ENCODE results near the gene DIPK1C.

DIPK1C gene

GRCh38 chr18:74486119-74486849, 29.2 kb upstream of the DIPK1C start:
- no peak overlapping the region for H3K4me3 ChIP-seq (ENCODE audit: low read depth, low read length)
- no peak for DNase-seq (ENCODE audit: low read depth)
- no peak for TF ChIP-seq CTCF (IDR thresholded peaks at IDR 0.05; ENCODE audit: low read depth, low read length, missing control alignments)
- in situ Hi-C loops (cut with HindIII; ENCODE audit: low sequenced_read_pairs), result no loop called here

GRCh38 chr18:74482697-74483096, 25.6 kb upstream of the DIPK1C start:
- no peak for DNase-seq (ENCODE audit: low read depth)
- no peak overlapping the region for H3K4me3 ChIP-seq (ENCODE audit: low read depth, low read length)
- in situ Hi-C loops (cut with HindIII; ENCODE audit: low sequenced_read_pairs), result no loop called here
- no peak for TF ChIP-seq CTCF (IDR thresholded peaks at IDR 0.05; ENCODE audit: low read depth, low read length, missing control alignments)

- no peak overlapping the region for H3K4me3 ChIP-seq (ENCODE audit: low read depth, low read length)
- no peak for TF ChIP-seq CTCF (IDR thresholded peaks at IDR 0.05; ENCODE audit: low read depth, low read length, missing control alignments)
- no peak for DNase-seq (ENCODE audit: low read depth)
- in situ Hi-C loops (cut with HindIII; ENCODE audit: low sequenced_read_pairs), result no loop called here
Observed at GRCh38 chr18:74480149-74480651, 23.1 kb upstream of the DIPK1C start.

GRCh38 chr18:74479486-74480148, 22.5 kb upstream of the DIPK1C start:
- no peak for DNase-seq (ENCODE audit: low read depth)
- TF ChIP-seq CTCF (IDR thresholded peaks at IDR 0.05; ENCODE audit: low read depth, low read length, missing control alignments), result no peak
- no peak overlapping the region for H3K4me3 ChIP-seq (ENCODE audit: low read depth, low read length)
- in situ Hi-C loops (cut with HindIII; ENCODE audit: low sequenced_read_pairs), result no loop called here

- no peak overlapping the region for H3K4me3 ChIP-seq (ENCODE audit: low read depth, low read length)
- in situ Hi-C loops (cut with HindIII; ENCODE audit: low sequenced_read_pairs), result no loop called here
- DNase-seq (ENCODE audit: low read depth), result no peak
- TF ChIP-seq CTCF (IDR thresholded peaks at IDR 0.05; ENCODE audit: low read depth, low read length, missing control alignments), result no peak
Observed at GRCh38 chr18:74478880-74479279, 21.8 kb upstream of the DIPK1C start.

GRCh38 chr18:74478316-74478715, 21.2 kb upstream of the DIPK1C start:
- H3K4me3 ChIP-seq (ENCODE audit: low read depth, low read length), result no peak overlapping the region
- in situ Hi-C loops (cut with HindIII; ENCODE audit: low sequenced_read_pairs), result no loop called here
- DNase-seq (ENCODE audit: low read depth), result no peak
- TF ChIP-seq CTCF (IDR thresholded peaks at IDR 0.05; ENCODE audit: low read depth, low read length, missing control alignments), result no peak
